NT2/D1 (cell line): ENCODE data around the gene FKBP4.

Experiments
- DNase-seq: peaks from one replicate; pipeline ENCODE4 v3.0.0-alpha.2; 2011; ENCODE audit warnings: low read depth, low spot score
- H3K27me3 ChIP-seq: 2 replicates; pipeline ENCODE4 v1.6.0; 2011; ENCODE audit warnings: mild to moderate bottlenecking; ENCODE audit not compliant: insufficient read length, insufficient read depth
- H3K36me3 ChIP-seq: 2 replicates; pipeline ENCODE4 v1.6.1; 2011; ENCODE audit warnings: mild to moderate bottlenecking, low read length, mixed read lengths; ENCODE audit not compliant: insufficient read depth, insufficient read length
- H3K4me1 ChIP-seq: 2 replicates; pipeline ENCODE4 v1.5.1; 2011; ENCODE audit not compliant: insufficient read depth, insufficient read length
- H3K4me3 ChIP-seq: 2 replicates; pipeline ENCODE4 v1.5.1; 2011; ENCODE audit warnings: low read depth; ENCODE audit not compliant: insufficient read length
- H3K9ac ChIP-seq: 2 replicates; pipeline ENCODE4 v1.6.0; 2011; ENCODE audit warnings: low read depth; ENCODE audit not compliant: insufficient read length
- H3K9me3 ChIP-seq: 2 replicates; pipeline ENCODE4 v1.5.1; 2011; ENCODE audit warnings: mild to moderate bottlenecking, low read length; ENCODE audit not compliant: insufficient read depth
- SUZ12 ChIP-seq: IDR thresholded peaks from 2 replicates; pipeline ENCODE4 v1.6.1; 2011; ENCODE audit not compliant: insufficient read length, insufficient read depth; ENCODE audit errors: extremely low read depth
- YY1 ChIP-seq: IDR thresholded peaks from 2 replicates; pipeline ENCODE4 v1.6.1; 2011; ENCODE audit not compliant: insufficient read length, insufficient read depth
- ZNF274 ChIP-seq: IDR thresholded peaks from 2 replicates; pipeline ENCODE4 v1.6.1; 2011; ENCODE audit warnings: mild to moderate bottlenecking, low read depth, low read length

FKBP4 gene

DNA sequence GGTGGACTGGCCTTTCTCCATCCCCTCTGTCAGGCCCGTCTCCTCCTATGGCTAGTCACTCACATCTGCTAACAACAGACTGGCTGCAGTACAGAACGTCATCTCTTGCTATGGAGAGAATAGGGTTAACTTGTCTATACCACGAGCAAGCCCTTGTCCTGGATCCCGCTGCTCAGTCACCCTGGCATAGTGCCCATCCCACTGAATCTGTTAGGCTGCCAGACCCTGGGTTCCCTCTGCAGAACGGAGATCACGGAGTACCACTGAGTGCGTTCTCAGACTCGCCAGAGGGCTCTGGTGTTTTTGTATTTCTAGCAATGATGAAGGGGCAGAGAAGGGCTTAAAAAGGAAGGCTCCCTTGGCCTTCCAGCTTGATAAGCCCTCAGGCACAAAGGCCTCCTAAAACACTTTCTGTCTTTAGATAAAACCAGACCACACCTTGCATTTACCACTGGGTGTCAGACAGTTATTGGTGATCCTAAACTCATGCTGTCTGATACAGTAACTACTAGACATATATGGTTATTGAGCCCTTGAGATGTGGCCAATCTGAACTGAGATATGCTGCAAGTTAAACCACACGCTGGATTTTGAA lies 46.4 kb downstream of the FKBP4 start:
- TF ChIP-seq YY1 (no peak), ZNF274 (no peak), SUZ12 (no peak)
- H3K9me3 ChIP-seq, result no peaks in the 10 kb centered on the region
- peaks cover 14% of the 10 kb centered on the region for H3K4me1 ChIP-seq
- no peak overlapping the region for H3K9ac ChIP-seq
- no peak overlapping the region for H3K4me3 ChIP-seq
- no peaks in the 10 kb centered on the region for H3K27me3 ChIP-seq
- no peak for DNase-seq
- peaks cover 52% of the 10 kb centered on the region for H3K36me3 ChIP-seq

DNA sequence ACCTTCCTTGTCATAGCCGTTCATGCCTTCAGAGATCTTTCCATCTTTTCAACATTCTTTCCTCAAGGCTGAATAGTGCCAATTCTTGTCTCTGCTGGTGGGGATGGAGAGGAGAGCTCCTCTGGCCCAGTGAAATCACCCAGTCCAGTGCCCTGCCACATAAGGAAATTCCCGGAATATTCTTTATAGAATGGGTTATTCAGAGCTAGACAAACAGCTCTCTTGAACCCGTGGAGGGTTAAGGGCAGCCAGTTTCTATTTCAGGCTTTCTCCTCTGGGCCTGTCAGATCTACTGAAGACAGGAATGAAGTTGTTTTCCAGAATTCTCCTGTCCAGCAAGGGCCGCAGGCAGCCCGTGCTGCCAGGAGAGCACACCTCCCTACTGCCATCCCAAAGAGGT lies 48.2 kb downstream of the FKBP4 start:
- Histone ChIP-seq H3K9me3 (no peaks in the 10 kb centered on the region), H3K4me1 (peaks cover 19% of the 10 kb centered on the region), H3K4me3 (no peak overlapping the region), H3K36me3 (peaks cover 41% of the 10 kb centered on the region), H3K9ac (no peak overlapping the region), H3K27me3 (no peaks in the 10 kb centered on the region)
- TF ChIP-seq YY1 (no peak), SUZ12 (no peak), ZNF274 (no peak)
- DNase-seq, result no peak

DNA sequence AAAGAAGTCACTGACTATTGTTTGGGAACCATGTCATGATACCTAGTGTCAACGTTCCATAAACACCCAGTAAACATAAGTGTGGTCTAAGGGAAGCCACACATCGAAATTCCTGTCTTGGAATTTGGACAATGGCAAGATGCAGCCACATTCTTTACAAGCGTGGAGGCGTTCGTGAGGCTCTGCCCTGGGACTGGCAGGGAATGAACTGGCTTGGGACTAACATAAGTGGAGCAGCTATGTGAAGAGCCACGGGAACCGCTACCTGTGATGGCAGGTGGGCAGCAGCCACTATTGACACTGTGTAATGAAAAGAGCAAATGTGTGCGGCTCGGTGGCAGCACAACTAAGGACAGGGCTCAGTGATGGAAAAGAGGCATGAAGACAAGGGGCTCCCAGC lies 50.0 kb downstream of the FKBP4 start:
- Histone ChIP-seq H3K36me3 (peaks cover 28% of the 10 kb centered on the region), H3K9ac (no peak overlapping the region), H3K4me3 (no peak overlapping the region), H3K27me3 (no peaks in the 10 kb centered on the region), H3K9me3 (no peaks in the 10 kb centered on the region), H3K4me1 (peaks cover 36% of the 10 kb centered on the region)
- no peak for DNase-seq
- TF ChIP-seq YY1 (no peak), ZNF274 (no peak), SUZ12 (no peak)

GRCh38 chr12:2845280-2845679 lies 50.5 kb downstream of the FKBP4 start:
- H3K27me3 ChIP-seq, result no peaks in the 10 kb centered on the region
- peak overlapping the region; percentile 38 for H3K9ac ChIP-seq
- no peak overlapping the region for H3K4me3 ChIP-seq
- no peak for DNase-seq
- H3K4me1 ChIP-seq, result peaks cover 36% of the 10 kb centered on the region
- no peaks in the 10 kb centered on the region for H3K9me3 ChIP-seq
- TF ChIP-seq YY1, result no peak
- no peak for TF ChIP-seq SUZ12
- no peak for TF ChIP-seq ZNF274
- H3K36me3 ChIP-seq, result peaks cover 25% of the 10 kb centered on the region

DNA sequence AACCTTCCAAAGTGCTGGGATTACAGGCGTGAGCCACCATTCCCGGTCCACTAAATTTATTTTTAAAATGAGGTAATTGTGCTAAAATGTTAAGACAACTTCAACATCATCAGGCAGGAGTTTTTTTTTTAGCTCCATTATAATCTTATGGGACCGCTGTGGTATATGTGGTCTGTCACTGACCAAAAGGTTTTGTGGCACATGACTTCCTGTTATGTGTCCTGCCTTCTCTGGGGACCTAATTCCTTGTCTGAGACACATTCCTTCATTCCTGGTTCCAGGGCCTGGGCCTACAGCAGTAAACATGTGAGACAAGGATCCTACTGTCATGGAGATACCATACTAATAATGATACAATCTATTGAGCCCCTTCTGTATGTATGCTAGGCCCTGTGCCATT lies 57.2 kb downstream of the FKBP4 start:
- peaks cover 11% of the 10 kb centered on the region for H3K36me3 ChIP-seq
- H3K9ac ChIP-seq, result no peak overlapping the region
- TF ChIP-seq YY1, result no peak
- TF ChIP-seq ZNF274, result no peak
- H3K9me3 ChIP-seq, result no peaks in the 10 kb centered on the region
- no peaks in the 10 kb centered on the region for H3K27me3 ChIP-seq
- peaks cover 25% of the 10 kb centered on the region for H3K4me1 ChIP-seq
- DNase-seq, result no peak
- H3K4me3 ChIP-seq, result no peak overlapping the region

DNA sequence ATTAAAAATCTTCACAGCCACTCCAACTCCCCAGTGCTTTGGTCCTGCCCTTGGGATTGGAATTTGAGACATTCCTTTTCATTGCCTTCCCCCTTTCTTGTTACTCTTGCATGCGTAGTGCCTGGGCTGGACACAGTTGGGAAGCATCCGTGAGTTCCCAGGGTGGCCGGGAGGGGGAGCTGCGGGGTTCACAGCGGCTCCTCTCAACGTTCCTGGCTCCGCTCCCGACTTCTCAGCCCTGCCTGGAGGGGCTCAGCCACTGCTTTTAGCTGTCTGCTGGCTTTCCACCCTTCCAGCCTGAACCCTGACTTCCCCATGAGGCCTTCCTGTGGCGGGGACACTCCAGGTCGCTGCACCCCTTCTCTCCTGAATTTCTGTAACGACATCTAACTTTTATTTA lies 58.9 kb downstream of the FKBP4 start:
- DNase-seq, result peak; percentile 99
- Histone ChIP-seq H3K9me3 (no peaks in the 10 kb centered on the region), H3K27me3 (no peaks in the 10 kb centered on the region), H3K4me3 (no peak overlapping the region), H3K9ac (no peak overlapping the region), H3K4me1 (peaks cover 23% of the 10 kb centered on the region), H3K36me3 (peaks cover 27% of the 10 kb centered on the region)
- TF ChIP-seq ZNF274, result no peak
- TF ChIP-seq SUZ12, result no peak
- no peak for TF ChIP-seq YY1
